HG03442 (cell line): ENCODE data around the gene DNAJC11.

Source experiments
- ATAC-seq: cut with Tn5 transposase; IDR thresholded peaks from one replicate; pipeline ENCODE4 v1.9.1; 2021; ENCODE audit warnings: mild to moderate bottlenecking, moderate library complexity; ENCODE audit not compliant: unreplicated experiment

The DNAJC11 gene

GRCh38 chr1:6587261-6588005 is 114.2 kb downstream of the DNAJC11 start:
- ATAC-seq = no peak

- no peak for ATAC-seq
Measured at GRCh38 chr1:6586404-6586816, 115.2 kb downstream of the DNAJC11 start.

GRCh38 chr1:6585841-6586240 is 115.8 kb downstream of the DNAJC11 start:
- ATAC-seq = no peak

GRCh38 chr1:6585081-6585722 is 116.4 kb downstream of the DNAJC11 start:
- ATAC-seq = no peak
